ENCODE data around the gene C20orf96. TPM values are rescaled to one million over a fixed set of nuclear protein-coding genes. Genes with fewer than 3 reads are reported as not detected.
"Not testable (repeated sequence)": the region's sequence is repeated elsewhere in the genome, so short reads cannot be mapped to it uniquely, and the experiment has no call there.

C20orf96 gene
- polyA plus RNA-seq, 1 donor: 50.7 TPM

GRCh38 chr20:235891-236290 lies 54.7 kb downstream of the C20orf96 start:
- no peak for DNase-seq

- no peak for DNase-seq
Observed at GRCh38 chr20:227439-228105, 63.0 kb downstream of the C20orf96 start.

- no peak for DNase-seq
Observed at GRCh38 chr20:226958-227357, 63.6 kb downstream of the C20orf96 start, which contains the start of gene DEFB129. TSS of gene DEFB129 (plus strand) at chr20:227258. CDS start at chr20:227289, 31 bp downstream.

GRCh38 chr20:225879-226278 lies 64.7 kb downstream of the C20orf96 start:
- DNase-seq: not testable (repeated sequence)

- no peak for DNase-seq
Observed at GRCh38 chr20:221258-221830, 69.2 kb downstream of the C20orf96 start.

Other genes starting within 250 kb of the C20orf96 start
- not detected for gene DEFB125, start 203.1 kb downstream of the C20orf96 start, polyA plus RNA-seq (ENCODE audit: insufficient read length)
- gene DEFB126, start 148.2 kb downstream of the C20orf96 start, polyA plus RNA-seq (ENCODE audit: insufficient read length): not detected
- gene DEFB127, start 133.3 kb downstream of the C20orf96 start, polyA plus RNA-seq (ENCODE audit: insufficient read length): not detected
- not detected for gene DEFB128, start 101.0 kb downstream of the C20orf96 start, polyA plus RNA-seq (ENCODE audit: insufficient read length)
- not detected for gene DEFB129, start 63.5 kb downstream of the C20orf96 start, polyA plus RNA-seq (ENCODE audit: insufficient read length)
- gene DEFB132, start 33.0 kb downstream of the C20orf96 start, polyA plus RNA-seq (ENCODE audit: insufficient read length): 0.07 TPM
- 44.7 TPM for gene ZCCHC3, start 6.8 kb upstream of the C20orf96 start, polyA plus RNA-seq (ENCODE audit: insufficient read length)
- 31.6 TPM for gene SOX12, start 34.8 kb upstream of the C20orf96 start, polyA plus RNA-seq (ENCODE audit: insufficient read length)
- 46.5 TPM for gene NRSN2, start 56.4 kb upstream of the C20orf96 start, polyA plus RNA-seq (ENCODE audit: insufficient read length)
- gene TRIB3, start 90.0 kb upstream of the C20orf96 start, polyA plus RNA-seq (ENCODE audit: insufficient read length): 3.3 TPM
- 94.4 TPM for gene RBCK1, start 117.5 kb upstream of the C20orf96 start, polyA plus RNA-seq (ENCODE audit: insufficient read length)
- gene TBC1D20, start 171.8 kb upstream of the C20orf96 start, polyA plus RNA-seq (ENCODE audit: insufficient read length): 35.9 TPM